IMR-90 (cell line): ENCODE data around the gene LRP1B. TPM values are rescaled to one million over a fixed set of nuclear protein-coding genes. Genes with fewer than 3 reads are reported as not detected.

Source experiments
- ATAC-seq: fragments of 200-7000 bp; cut with Tn5 transposase; 2 replicates; pipeline ENCODE4 v1.9.1; 2020; ENCODE audit warnings: low read depth, mild to moderate bottlenecking, moderate library complexity
- BruUV-seq: library from RNA; stranded (reverse); fragments of 400-500 nt; replicated peaks from 2 replicates; lab custom pipeline; 2021; lab: Mats Ljungman, UMichigan
- CTCF ChIA-PET: fragments of 300-600 bp; formaldehyde crosslinking; extraction: SDS; loops from one replicate; lab custom pipeline; 2021; ENCODE audit warnings: antibody characterized with exemption; lab: Yijun Ruan, JAX
- POLR2A ChIA-PET: fragments of 300-600 bp; sonication (Branson Sonifier 250); formaldehyde crosslinking; loops from one replicate; lab custom pipeline; 2022; ENCODE audit warnings: antibody characterized with exemption; ENCODE audit not compliant: unreplicated experiment; lab: Charles Lee
- DNase-seq: peaks from one replicate; pipeline ENCODE4 v3.0.0; 2013
- H2AFZ ChIP-seq: replicated peaks from 2 replicates; pipeline ENCODE3; 2013; ENCODE audit warnings: low read length, mild to moderate bottlenecking; ENCODE audit not compliant: poor library complexity
- H2AK5ac ChIP-seq: 2 replicates; pipeline ENCODE4 v1.6.1; 2013; ENCODE audit warnings: low read depth, low read length, inconsistent platforms
- H2AK9ac ChIP-seq: replicated peaks from 2 replicates; pipeline ENCODE3; 2013; ENCODE audit warnings: mild to moderate bottlenecking, low read depth, low read length, moderate library complexity; ENCODE audit not compliant: poor library complexity
- H2BK120ac ChIP-seq: 2 replicates; pipeline ENCODE4 v1.6.1; 2013; ENCODE audit warnings: low read depth, low read length, inconsistent platforms
- H2BK15ac ChIP-seq: 3 replicates; pipeline ENCODE4 v1.6.1; 2013; ENCODE audit warnings: low read depth, low read length, inconsistent platforms
- H2BK20ac ChIP-seq: 2 replicates; pipeline ENCODE4 v1.6.1; 2013; ENCODE audit warnings: low read depth, mild to moderate bottlenecking, inconsistent platforms, low read length, moderate library complexity
- H2BK5ac ChIP-seq: 2 replicates; pipeline ENCODE4 v1.6.1; 2013; ENCODE audit warnings: mild to moderate bottlenecking, low read depth, low read length, inconsistent platforms; ENCODE audit not compliant: poor library complexity, severe bottlenecking
- H3K14ac ChIP-seq: replicated peaks from 2 replicates; pipeline ENCODE4 v1.6.1; 2013; ENCODE audit warnings: low read depth, low read length, inconsistent platforms
- H3K18ac ChIP-seq: 2 replicates; pipeline ENCODE4 v1.6.1; 2013; ENCODE audit warnings: low read depth, low read length, control low read depth
- H3K23ac ChIP-seq: 2 replicates; pipeline ENCODE4 v1.6.1; 2013; ENCODE audit warnings: low read depth, low read length, inconsistent platforms
- H3K27ac ChIP-seq: 2 replicates; pipeline ENCODE4 v1.5.1; 2013; ENCODE audit warnings: mild to moderate bottlenecking, control low read depth, low read length; ENCODE audit not compliant: insufficient read depth
- H3K27me3 ChIP-seq: 2 replicates; pipeline ENCODE4 v1.6.1; 2013; ENCODE audit warnings: low read length; ENCODE audit not compliant: control insufficient read depth, insufficient read depth
- H3K36me3 ChIP-seq: 2 replicates; pipeline ENCODE4 v1.6.1; 2013; ENCODE audit warnings: low read length, mixed read lengths; ENCODE audit not compliant: control insufficient read depth, insufficient read depth
- H3K4ac ChIP-seq: 2 replicates; pipeline ENCODE4 v1.6.1; 2013; ENCODE audit warnings: low read depth, low read length, inconsistent platforms
- H3K4me1 ChIP-seq: 2 replicates; pipeline ENCODE4 v1.6.1; 2013; ENCODE audit warnings: low read length, mixed read lengths; ENCODE audit not compliant: control insufficient read depth, insufficient read depth
- H3K4me2 ChIP-seq: 2 replicates; pipeline ENCODE4 v1.6.1; 2013; ENCODE audit warnings: low read depth, mild to moderate bottlenecking, control low read depth, low read length, moderate library complexity
- H3K4me3 ChIP-seq: 2 replicates; pipeline ENCODE4 v1.5.1; 2013; ENCODE audit warnings: low read depth, mild to moderate bottlenecking, control low read depth, low read length, moderate library complexity; ENCODE audit not compliant: insufficient read depth
- H3K56ac ChIP-seq: 2 replicates; pipeline ENCODE4 v1.6.1; 2013; ENCODE audit warnings: low read length, inconsistent platforms; ENCODE audit not compliant: insufficient read depth; ENCODE audit errors: extremely low read depth
- H3K79me1 ChIP-seq, 2 experiments: 2 replicates each; pipeline ENCODE4 v1.6.1; 2013; ENCODE audit warnings: low read length in 2 of 2, inconsistent platforms in 1 of 2, low read depth in 1 of 2
- H3K9ac ChIP-seq: 2 replicates; pipeline ENCODE4 v1.6.1; 2013; ENCODE audit warnings: low read depth, low read length, control low read depth
- H3K9me1 ChIP-seq: 2 replicates; pipeline ENCODE4 v1.6.1; 2013; ENCODE audit warnings: low read length, inconsistent platforms; ENCODE audit not compliant: insufficient read depth
- H3K9me3 ChIP-seq: 2 replicates; pipeline ENCODE4 v1.6.1; 2013; ENCODE audit warnings: low read length; ENCODE audit not compliant: control insufficient read depth, insufficient read depth
- H4K20me1 ChIP-seq: 2 replicates; pipeline ENCODE4 v1.6.1; 2013; ENCODE audit warnings: low read length, inconsistent platforms; ENCODE audit not compliant: insufficient read depth
- H4K5ac ChIP-seq: 2 replicates; pipeline ENCODE4 v1.6.1; 2013; ENCODE audit warnings: mild to moderate bottlenecking, low read depth, low read length, control low read depth
- H4K8ac ChIP-seq, 2 experiments: 2 replicates each; pipeline ENCODE4 v1.6.1; 2013; ENCODE audit warnings: low read depth in 2 of 2, low read length in 2 of 2, control low read depth in 1 of 2, inconsistent platforms in 1 of 2
- H4K91ac ChIP-seq: 2 replicates; pipeline ENCODE4 v1.6.1; 2013; ENCODE audit warnings: low read depth, low read length, inconsistent platforms; ENCODE audit not compliant: insufficient read depth
- BHLHE40 ChIP-seq: fragments of 150-350 bp; IDR thresholded peaks from 2 replicates; pipeline ENCODE4 v1.6.1; 2016; ENCODE audit warnings: mild to moderate bottlenecking, low read depth, low read length
- CEBPB ChIP-seq: IDR thresholded peaks from 2 replicates; pipeline ENCODE4 v1.6.1; 2012; ENCODE audit warnings: low read depth, low read length, improper control_type of control experiment
- CHD1 ChIP-seq: IDR thresholded peaks from 2 replicates; pipeline ENCODE4 v1.6.1; 2012; ENCODE audit warnings: low read depth, low read length, improper control_type of control experiment
- CTCF ChIP-seq: conservative IDR thresholded peaks from 2 replicates; pipeline ENCODE4 v1.5.1; 2012; ENCODE audit warnings: mild to moderate bottlenecking, low read depth, low read length, improper control_type of control experiment
- ELK1 ChIP-seq: fragments of 150-350 bp; IDR thresholded peaks from 2 replicates; pipeline ENCODE4 v1.6.1; 2016; ENCODE audit warnings: low read depth, mild to moderate bottlenecking, low read length, moderate library complexity, borderline replicate concordance
- FOS ChIP-seq: fragments of 150-350 bp; IDR thresholded peaks from 2 replicates; pipeline ENCODE4 v1.6.1; 2016; ENCODE audit warnings: low read depth, low read length
- MAFK ChIP-seq: IDR thresholded peaks from 2 replicates; pipeline ENCODE4 v1.6.1; 2012; ENCODE audit warnings: low read depth, low read length, improper control_type of control experiment
- MAZ ChIP-seq: IDR thresholded peaks from 2 replicates; pipeline ENCODE4 v1.6.1; 2012; ENCODE audit warnings: low read depth, mild to moderate bottlenecking, low read length, improper control_type of control experiment, moderate library complexity, borderline replicate concordance
- MXI1 ChIP-seq: IDR thresholded peaks from 2 replicates; pipeline ENCODE4 v1.6.1; 2012; ENCODE audit warnings: low read depth, mild to moderate bottlenecking, low read length, moderate library complexity, borderline replicate concordance
- NFE2L2 ChIP-seq: fragments of 150-350 bp; IDR thresholded peaks from 2 replicates; pipeline ENCODE4 v1.6.1; 2016; ENCODE audit warnings: low read depth, mild to moderate bottlenecking, low read length
- POLR2A ChIP-seq: IDR thresholded peaks from 2 replicates; pipeline ENCODE4 v1.6.1; 2012; ENCODE audit warnings: mild to moderate bottlenecking, low read depth, low read length
- RAD21 ChIP-seq: IDR thresholded peaks from 2 replicates; pipeline ENCODE4 v1.6.1; 2012; ENCODE audit warnings: low read length, improper control_type of control experiment
- RCOR1 ChIP-seq: IDR thresholded peaks from 2 replicates; pipeline ENCODE4 v1.6.1; 2012; ENCODE audit warnings: mild to moderate bottlenecking, low read length, improper control_type of control experiment; ENCODE audit not compliant: insufficient replicate concordance
- RFX5 ChIP-seq: IDR thresholded peaks from 2 replicates; pipeline ENCODE4 v1.8.0; 2012; ENCODE audit warnings: low read depth, mild to moderate bottlenecking, low read length, moderate library complexity
- SMC3 ChIP-seq: fragments of 150-350 bp; IDR thresholded peaks from 2 replicates; pipeline ENCODE4 v1.6.1; 2016; ENCODE audit warnings: low read depth, mild to moderate bottlenecking, antibody characterized with exemption, low read length, moderate library complexity
- USF2 ChIP-seq: fragments of 150-350 bp; IDR thresholded peaks from 2 replicates; pipeline ENCODE4 v1.6.1; 2017; ENCODE audit warnings: mild to moderate bottlenecking, antibody characterized with exemption, low read length, low read depth
- WGBS, 2 experiments: methylation state at CpG; one replicate each; pipeline versions ENCODE4 v1.1.5 to v1.1.7; 2013; ENCODE audit warnings: missing lambda C conversion rate in 2 of 2; ENCODE audit not compliant: insufficient read length in 1 of 2; ENCODE audit errors: extremely low coverage in 2 of 2; 5-methylcytosine and 5-hydroxymethylcytosine counted together
- dilution Hi-C: fragments of 300-500 bp; cut with HindIII; formaldehyde crosslinking; loops from one replicate; pipeline ENCODE4 v1.14.3; 2018; ENCODE audit warnings: low sequenced_read_pairs; ENCODE audit not compliant: unreplicated experiment
- in situ Hi-C: fragments of 300-500 bp; cut with MboI; formaldehyde crosslinking; loops from 3 replicates; pipeline ENCODE4 v1.14.3; 2019; ENCODE audit warnings: low sequenced_read_pairs, inconsistent platforms, mixed read lengths
- intact Hi-C: fragments of 100-400 bp; cut with micrococcal nuclease; formaldehyde crosslinking; loops from 2 replicates; pipeline ENCODE4 v1.10.0; 2022
- polyA plus RNA-seq, 3 experiments: library from polyadenylated mRNA; depleted of rRNA; stranded (reverse); fragments of >200 nt; gene quantifications; 2 replicates each; pipeline ENCODE4 v1.2.3, GENCODE V29; 2012; ENCODE audit warnings: low replicate concordance in 1 of 3
- total RNA-seq: library from RNA; depleted of rRNA; stranded (reverse); fragments of >200 nt; gene quantifications from 2 replicates; pipeline ENCODE4 v1.2.3, GENCODE V29; 2012

LRP1B gene
- total and polyA plus RNA-seq, 2 of the 4 experiments (the other 2 are of a cell fraction), result under 0.01 to 0.02 TPM

- POLR2A ChIA-PET, result no interaction called here
- no peak overlapping the region for H3K4ac ChIP-seq
- no peak for ATAC-seq
- H3K56ac ChIP-seq, result no peak overlapping the region
- no peaks in the 10 kb centered on the region for H3K27me3 ChIP-seq
- intact Hi-C loops, result no loop called here
- in situ Hi-C loops, result no loop called here
- no peak overlapping the region for H2AFZ ChIP-seq
- H2BK5ac ChIP-seq, result no peak overlapping the region
- H3K9me1 ChIP-seq, result no peaks in the 10 kb centered on the region
- no peak overlapping the region for H2BK20ac ChIP-seq
- H4K8ac ChIP-seq, result no peak overlapping the region
- no peak overlapping the region for H3K4me3 ChIP-seq
- no peaks in the 10 kb centered on the region for H3K79me1 ChIP-seq
- H3K23ac ChIP-seq, result no peak overlapping the region
- no peak overlapping the region for H2AK9ac ChIP-seq
- DNase-seq, result no peak
- H3K4me1 ChIP-seq, result no peaks in the 10 kb centered on the region
- H2AK5ac ChIP-seq, result no peak overlapping the region
- no peak overlapping the region for H2BK120ac ChIP-seq
- no peak overlapping the region for H3K9ac ChIP-seq
- no peak overlapping the region for H3K4me2 ChIP-seq
- no peaks in the 10 kb centered on the region for H3K36me3 ChIP-seq
- no peak overlapping the region for H4K91ac ChIP-seq
- TF ChIP-seq RFX5, result no peak
- TF ChIP-seq CTCF, result no peak
- no peak for TF ChIP-seq RAD21
- TF ChIP-seq BHLHE40, result no peak
- TF ChIP-seq NFE2L2, result no peak
- TF ChIP-seq MXI1, result no peak
- TF ChIP-seq CHD1, result no peak
- TF ChIP-seq MAZ, result no peak
- no peak for TF ChIP-seq FOS
- TF ChIP-seq ELK1, result no peak
- no peak for TF ChIP-seq MAFK
- TF ChIP-seq POLR2A, result no peak
- no peak for TF ChIP-seq SMC3
- no peak for TF ChIP-seq RCOR1
- TF ChIP-seq USF2, result no peak
- TF ChIP-seq CEBPB, result no peak
- CTCF ChIA-PET, result no interaction called here
- H2BK15ac ChIP-seq, result no peak overlapping the region
- WGBS, 2 experiments, result no CpG with 5 or more reads among the region's 1 CpG
- no peak overlapping the region for H3K27ac ChIP-seq
- no peak overlapping the region for H4K5ac ChIP-seq
- no TSS peak for BruUV-seq
- dilution Hi-C loops, result no loop called here
- H3K14ac ChIP-seq, result no peak overlapping the region
- H3K9me3 ChIP-seq, result no peaks in the 10 kb centered on the region
- no peaks in the 10 kb centered on the region for H4K20me1 ChIP-seq
- H3K18ac ChIP-seq, result no peak overlapping the region
Observed at GRCh38 chr2:140551287-140551686, 1579.5 kb downstream of the LRP1B start.
